HL-60 (cell line): ENCODE results near the gene CHRNB1.

Experiments
- DNase-seq, 2 experiments: peaks; one replicate each; pipeline ENCODE4 v3.0.0-alpha.2; 2010 to 2020; ENCODE audit warnings: low read depth in 1 of 2, low spot score in 1 of 2
- H3K27ac ChIP-seq: fragments of 250-450 bp; sonication (Bioruptor Pico); replicated peaks from 2 replicates; pipeline ENCODE4 v1.5.1; 2020; ENCODE audit warnings: mild to moderate bottlenecking, moderate library complexity
- H3K27me3 ChIP-seq: fragments of 250-450 bp; sonication (Bioruptor Pico); 2 replicates; pipeline ENCODE4 v1.5.1; 2021; ENCODE audit warnings: mild to moderate bottlenecking, moderate library complexity; ENCODE audit not compliant: insufficient read depth, poor library complexity, severe bottlenecking
- H3K4me3 ChIP-seq: replicated peaks from 2 replicates; pipeline ENCODE4 v1.5.1; 2011; ENCODE audit warnings: mild to moderate bottlenecking, control low read depth, low read length; ENCODE audit not compliant: insufficient read depth
- GABPA ChIP-seq: IDR thresholded peaks from 2 replicates; pipeline ENCODE4 v1.6.1; 2012; ENCODE audit warnings: low read depth
- POLR2AphosphoS5 ChIP-seq: IDR thresholded peaks from 2 replicates; pipeline ENCODE4 v1.6.1; 2012; ENCODE audit warnings: low read depth
- SPI1 ChIP-seq: IDR thresholded peaks from 2 replicates; pipeline ENCODE4 v1.6.1; 2012; ENCODE audit warnings: low read depth, mild to moderate bottlenecking, borderline replicate concordance
- TF ChIP-seq, protein P1 (sequence below): IDR thresholded peaks from 2 replicates; pipeline ENCODE4 v1.6.1; 2012; ENCODE audit warnings: low read depth; ENCODE audit not compliant: insufficient replicate concordance
- TF ChIP-seq, protein P2 (sequence below): IDR thresholded peaks from one replicate; pipeline ENCODE4 v1.5.1; 2011; ENCODE audit warnings: low read length, control low read depth, inconsistent platforms; ENCODE audit not compliant: insufficient read depth

CHRNB1 gene

DNA sequence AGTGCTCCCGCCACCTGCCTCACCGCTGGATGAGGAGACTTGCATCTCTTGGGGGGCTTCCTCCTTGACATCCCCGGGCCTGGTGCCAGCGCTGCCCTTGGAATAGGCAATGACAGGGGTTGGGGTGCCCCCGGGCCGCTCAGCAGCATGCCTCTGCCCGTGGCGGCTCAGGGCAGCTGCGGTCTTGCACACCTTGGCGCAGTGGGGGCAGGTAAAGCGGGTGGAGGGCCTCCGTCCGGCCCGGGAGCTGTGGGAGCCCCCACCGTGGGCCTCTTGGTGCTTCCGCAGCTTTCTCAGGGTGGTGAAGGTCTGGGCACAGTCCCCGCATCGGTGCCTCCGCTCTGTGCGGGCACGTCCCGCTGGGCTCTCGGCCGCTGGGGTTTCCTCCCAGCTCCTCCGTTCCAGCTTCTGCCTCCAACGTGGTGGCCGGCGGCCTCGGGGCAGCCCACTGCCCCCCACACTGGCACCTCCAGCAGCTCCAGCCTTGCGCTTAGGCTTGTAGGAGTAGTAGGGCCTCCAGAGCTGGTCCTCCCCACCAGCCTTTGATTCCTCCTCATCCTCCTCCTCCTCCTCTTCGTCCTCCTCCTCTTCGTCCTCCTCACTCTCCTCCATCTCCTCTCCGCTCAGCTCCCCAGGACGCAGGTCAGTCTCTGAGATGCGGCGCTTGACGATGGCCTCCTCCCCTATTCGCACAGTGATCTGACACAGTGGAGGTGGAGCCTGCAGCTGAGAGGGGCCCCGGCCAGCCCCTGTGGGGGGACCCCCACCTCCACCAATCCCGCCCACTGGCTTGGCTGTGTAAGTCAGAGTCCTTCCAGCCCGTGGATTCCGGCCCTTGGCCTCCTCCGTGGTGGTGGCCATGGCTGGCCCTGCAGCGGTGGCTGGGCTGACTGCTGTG lies 17.9 kb downstream of the CHRNB1 start:
- no peak for DNase-seq
- no peaks in the 10 kb centered on the region for H3K27me3 ChIP-seq
- TF ChIP-seq, protein P1, sequence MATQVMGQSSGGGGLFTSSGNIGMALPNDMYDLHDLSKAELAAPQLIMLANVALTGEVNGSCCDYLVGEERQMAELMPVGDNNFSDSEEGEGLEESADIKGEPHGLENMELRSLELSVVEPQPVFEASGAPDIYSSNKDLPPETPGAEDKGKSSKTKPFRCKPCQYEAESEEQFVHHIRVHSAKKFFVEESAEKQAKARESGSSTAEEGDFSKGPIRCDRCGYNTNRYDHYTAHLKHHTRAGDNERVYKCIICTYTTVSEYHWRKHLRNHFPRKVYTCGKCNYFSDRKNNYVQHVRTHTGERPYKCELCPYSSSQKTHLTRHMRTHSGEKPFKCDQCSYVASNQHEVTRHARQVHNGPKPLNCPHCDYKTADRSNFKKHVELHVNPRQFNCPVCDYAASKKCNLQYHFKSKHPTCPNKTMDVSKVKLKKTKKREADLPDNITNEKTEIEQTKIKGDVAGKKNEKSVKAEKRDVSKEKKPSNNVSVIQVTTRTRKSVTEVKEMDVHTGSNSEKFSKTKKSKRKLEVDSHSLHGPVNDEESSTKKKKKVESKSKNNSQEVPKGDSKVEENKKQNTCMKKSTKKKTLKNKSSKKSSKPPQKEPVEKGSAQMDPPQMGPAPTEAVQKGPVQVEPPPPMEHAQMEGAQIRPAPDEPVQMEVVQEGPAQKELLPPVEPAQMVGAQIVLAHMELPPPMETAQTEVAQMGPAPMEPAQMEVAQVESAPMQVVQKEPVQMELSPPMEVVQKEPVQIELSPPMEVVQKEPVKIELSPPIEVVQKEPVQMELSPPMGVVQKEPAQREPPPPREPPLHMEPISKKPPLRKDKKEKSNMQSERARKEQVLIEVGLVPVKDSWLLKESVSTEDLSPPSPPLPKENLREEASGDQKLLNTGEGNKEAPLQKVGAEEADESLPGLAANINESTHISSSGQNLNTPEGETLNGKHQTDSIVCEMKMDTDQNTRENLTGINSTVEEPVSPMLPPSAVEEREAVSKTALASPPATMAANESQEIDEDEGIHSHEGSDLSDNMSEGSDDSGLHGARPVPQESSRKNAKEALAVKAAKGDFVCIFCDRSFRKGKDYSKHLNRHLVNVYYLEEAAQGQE = no peak
- no peak overlapping the region for H3K4me3 ChIP-seq
- no peak overlapping the region for H3K27ac ChIP-seq

DNA sequence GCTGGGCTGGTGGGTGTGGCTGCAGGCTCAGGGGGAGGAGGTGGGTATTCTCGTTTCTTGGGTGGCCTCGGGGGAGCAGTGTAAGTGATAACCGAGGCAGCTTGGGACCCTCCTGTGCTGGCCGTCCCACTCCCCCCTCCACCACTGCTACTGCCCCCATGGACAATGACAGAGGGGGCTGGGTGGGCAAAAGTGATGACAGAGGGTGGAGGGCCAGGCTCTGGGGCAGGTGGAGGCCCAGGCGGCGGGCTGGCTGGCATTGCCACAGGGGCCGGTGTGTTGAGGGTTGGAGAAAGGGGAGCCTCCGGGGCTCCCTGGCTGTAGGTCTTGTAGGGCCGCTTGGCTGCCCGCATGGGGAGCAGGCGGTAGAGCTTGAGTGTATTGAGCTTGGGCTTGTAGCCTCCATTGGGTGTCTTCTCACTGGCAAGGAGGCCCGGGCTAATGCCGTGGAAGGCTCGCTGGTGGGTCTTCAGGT lies 18.5 kb downstream of the CHRNB1 start:
- no peaks in the 10 kb centered on the region for H3K27me3 ChIP-seq
- TF ChIP-seq GABPA = no peak
- TF ChIP-seq SPI1 = no peak
- TF ChIP-seq, protein P1 = no peak
- H3K4me3 ChIP-seq = no peak overlapping the region
- DNase-seq = no peak
- H3K27ac ChIP-seq = no peak overlapping the region

DNA sequence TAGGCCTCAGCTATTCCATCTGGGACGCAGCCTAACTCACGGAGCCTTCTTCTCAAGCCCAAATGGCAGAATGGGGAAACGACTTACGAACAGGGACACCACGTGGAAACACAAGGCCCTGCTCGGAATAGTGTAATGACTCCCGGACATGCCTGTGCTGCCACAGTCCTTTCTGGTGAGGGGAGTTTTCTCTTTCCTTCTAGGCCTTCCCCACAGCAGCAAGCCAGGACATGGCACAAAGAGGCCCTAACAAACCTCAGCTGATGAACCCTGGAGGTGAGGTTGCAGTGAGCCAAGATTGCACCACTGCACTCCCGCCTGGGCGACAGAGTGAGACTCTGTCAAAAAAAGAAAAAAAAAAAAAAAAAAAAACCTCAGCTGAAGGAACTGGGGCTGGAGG lies 19.2 kb downstream of the CHRNB1 start:
- DNase-seq = no peak
- H3K27me3 ChIP-seq = no peaks in the 10 kb centered on the region
- H3K27ac ChIP-seq = no peak overlapping the region
- no peak overlapping the region for H3K4me3 ChIP-seq
- TF ChIP-seq, protein P1 = no peak
- TF ChIP-seq POLR2AphosphoS5 (no peak), GABPA (no peak), SPI1 (no peak)
- TF ChIP-seq, protein P2, sequence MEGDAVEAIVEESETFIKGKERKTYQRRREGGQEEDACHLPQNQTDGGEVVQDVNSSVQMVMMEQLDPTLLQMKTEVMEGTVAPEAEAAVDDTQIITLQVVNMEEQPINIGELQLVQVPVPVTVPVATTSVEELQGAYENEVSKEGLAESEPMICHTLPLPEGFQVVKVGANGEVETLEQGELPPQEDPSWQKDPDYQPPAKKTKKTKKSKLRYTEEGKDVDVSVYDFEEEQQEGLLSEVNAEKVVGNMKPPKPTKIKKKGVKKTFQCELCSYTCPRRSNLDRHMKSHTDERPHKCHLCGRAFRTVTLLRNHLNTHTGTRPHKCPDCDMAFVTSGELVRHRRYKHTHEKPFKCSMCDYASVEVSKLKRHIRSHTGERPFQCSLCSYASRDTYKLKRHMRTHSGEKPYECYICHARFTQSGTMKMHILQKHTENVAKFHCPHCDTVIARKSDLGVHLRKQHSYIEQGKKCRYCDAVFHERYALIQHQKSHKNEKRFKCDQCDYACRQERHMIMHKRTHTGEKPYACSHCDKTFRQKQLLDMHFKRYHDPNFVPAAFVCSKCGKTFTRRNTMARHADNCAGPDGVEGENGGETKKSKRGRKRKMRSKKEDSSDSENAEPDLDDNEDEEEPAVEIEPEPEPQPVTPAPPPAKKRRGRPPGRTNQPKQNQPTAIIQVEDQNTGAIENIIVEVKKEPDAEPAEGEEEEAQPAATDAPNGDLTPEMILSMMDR = no peak

DNA sequence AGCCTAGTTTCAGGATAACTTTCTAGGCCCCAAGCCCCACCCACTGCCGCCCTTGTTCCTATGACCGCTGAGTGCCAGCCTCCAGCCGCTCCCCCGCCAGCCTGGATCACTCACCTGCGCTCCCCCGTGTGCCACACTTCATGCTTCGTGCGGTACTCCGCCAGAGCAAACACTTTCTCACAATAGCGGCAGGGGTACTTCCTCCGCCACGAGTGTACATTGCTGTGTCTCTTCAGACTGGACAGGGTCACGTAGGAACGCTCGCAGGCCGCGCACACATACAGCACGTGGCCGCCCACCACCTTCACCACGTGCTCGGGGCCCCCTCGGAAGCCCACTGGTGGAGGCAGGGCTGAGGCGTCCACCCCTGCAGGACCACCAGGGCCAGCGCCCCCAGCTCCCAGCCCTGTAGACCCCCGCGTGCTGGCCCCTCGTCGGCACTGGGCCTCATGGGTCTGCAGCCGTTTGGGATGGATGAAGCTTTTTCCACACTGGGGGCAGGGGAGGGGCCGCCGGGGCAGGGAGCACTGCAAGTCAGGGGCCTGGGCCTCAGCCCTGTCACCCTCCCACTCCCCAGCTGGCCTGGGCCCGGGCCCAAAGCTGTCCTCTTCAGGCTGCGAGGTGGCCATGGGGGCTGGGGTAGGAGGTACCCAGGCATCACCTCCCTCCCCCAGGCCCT lies 20.9 kb downstream of the CHRNB1 start:
- H3K27ac ChIP-seq = no peak overlapping the region
- no peak overlapping the region for H3K4me3 ChIP-seq
- TF ChIP-seq, protein P2 = no peak
- TF ChIP-seq SPI1 = no peak
- TF ChIP-seq, protein P1 = no peak
- TF ChIP-seq POLR2AphosphoS5 = no peak
- no peak for TF ChIP-seq GABPA
- DNase-seq = no peak
- H3K27me3 ChIP-seq = no peaks in the 10 kb centered on the region
